ENCODE measurements around the gene GORASP1. TPM values are rescaled to one million over a fixed set of nuclear protein-coding genes. Genes with fewer than 3 reads are reported as not detected.

Gene GORASP1
- total RNA-seq, 1 experiment from 2014 or later = 38.5 TPM

GRCh38 chr3:39088456-39088855 is 19.0 kb downstream of the GORASP1 start:
- Histone ChIP-seq H2AFZ (ENCODE audit: low read length) (no peak overlapping the region), H3K4me1 (ENCODE audit: low read length) (peaks cover 21% of the 10 kb centered on the region), H3K9ac (ENCODE audit: low read length) (no peak overlapping the region), H3K9me2 (replicated peaks; ENCODE audit: insufficient read depth, low read length) (no peaks in the 10 kb centered on the region), H4K20me1 (ENCODE audit: insufficient read depth, low read depth, low read length) (no peaks in the 10 kb centered on the region), H3K36me3 (ENCODE audit: insufficient read depth, low read length) (peaks cover 31% of the 10 kb centered on the region), H3K9me3 (ENCODE audit: low read length) (no peaks in the 10 kb centered on the region), H3K27me3 (ENCODE audit: low read length) (no peaks in the 10 kb centered on the region), H3K27ac (ENCODE audit: low read length) (no peak overlapping the region), H3K79me2 (ENCODE audit: low read length) (no peaks in the 10 kb centered on the region), H3K4me3 (ENCODE audit: low read length) (no peak overlapping the region), H3K4me2 (ENCODE audit: low read depth, low read length, poor library complexity, severe bottlenecking) (no peak overlapping the region)
- DNase-seq = no peak

GRCh38 chr3:39086144-39086543 is 21.3 kb downstream of the GORASP1 start:
- Histone ChIP-seq H3K27me3 (ENCODE audit: low read length) (no peaks in the 10 kb centered on the region), H3K4me2 (ENCODE audit: low read depth, low read length, poor library complexity, severe bottlenecking) (peak overlapping the region; percentile 40), H3K9me2 (replicated peaks; ENCODE audit: insufficient read depth, low read length) (no peaks in the 10 kb centered on the region), H3K9me3 (ENCODE audit: low read length) (no peaks in the 10 kb centered on the region), H3K4me3 (ENCODE audit: low read length) (peak overlapping the region; percentile 16; the same call in 1 of the 2 replicates), H3K9ac (ENCODE audit: low read length) (peak overlapping the region; percentile 32), H3K79me2 (ENCODE audit: low read length) (no peaks in the 10 kb centered on the region), H4K20me1 (ENCODE audit: insufficient read depth, low read depth, low read length) (no peaks in the 10 kb centered on the region), H2AFZ (ENCODE audit: low read length) (no peak overlapping the region), H3K27ac (ENCODE audit: low read length) (peak overlapping the region; percentile 87), H3K36me3 (ENCODE audit: insufficient read depth, low read length) (peaks cover 20% of the 10 kb centered on the region), H3K4me1 (ENCODE audit: low read length) (peaks cover 21% of the 10 kb centered on the region)
- peak; percentile 87 for DNase-seq

GRCh38 chr3:39082666-39083313 is 24.6 kb downstream of the GORASP1 start:
- H3K36me3 ChIP-seq (ENCODE audit: insufficient read depth, low read length) = peaks cover 2% of the 10 kb centered on the region; the same call in 1 of the 2 replicates
- H4K20me1 ChIP-seq (ENCODE audit: insufficient read depth, low read depth, low read length) = no peaks in the 10 kb centered on the region
- no peak overlapping the region for H3K4me3 ChIP-seq (ENCODE audit: low read length)
- peaks cover 21% of the 10 kb centered on the region for H3K4me1 ChIP-seq (ENCODE audit: low read length)
- H2AFZ ChIP-seq (ENCODE audit: low read length) = no peak overlapping the region
- H3K9me2 ChIP-seq (replicated peaks; ENCODE audit: insufficient read depth, low read length) = no peaks in the 10 kb centered on the region
- no peak overlapping the region for H3K4me2 ChIP-seq (ENCODE audit: low read depth, low read length, poor library complexity, severe bottlenecking)
- H3K9ac ChIP-seq (ENCODE audit: low read length) = no peak overlapping the region
- no peaks in the 10 kb centered on the region for H3K9me3 ChIP-seq (ENCODE audit: low read length)
- no peak for DNase-seq
- no peaks in the 10 kb centered on the region for H3K27me3 ChIP-seq (ENCODE audit: low read length)
- no peak overlapping the region for H3K27ac ChIP-seq (ENCODE audit: low read length)
- no peaks in the 10 kb centered on the region for H3K79me2 ChIP-seq (ENCODE audit: low read length)

- Histone ChIP-seq H3K4me3 (ENCODE audit: low read length) (no peak overlapping the region), H3K36me3 (ENCODE audit: insufficient read depth, low read length) (peaks cover 20% of the 10 kb centered on the region)
Observed at GRCh38 chr3:39080026-39080425, 27.4 kb downstream of the GORASP1 start.

GRCh38 chr3:39079530-39079929 is 27.9 kb downstream of the GORASP1 start:
- Histone ChIP-seq H3K4me1 (ENCODE audit: low read length) (no peaks in the 10 kb centered on the region), H3K27me3 (ENCODE audit: low read length) (no peaks in the 10 kb centered on the region), H3K4me2 (ENCODE audit: low read depth, low read length, poor library complexity, severe bottlenecking) (no peak overlapping the region), H3K9me2 (replicated peaks; ENCODE audit: insufficient read depth, low read length) (no peaks in the 10 kb centered on the region), H3K79me2 (ENCODE audit: low read length) (no peaks in the 10 kb centered on the region), H3K9ac (ENCODE audit: low read length) (no peak overlapping the region), H3K4me3 (ENCODE audit: low read length) (no peak overlapping the region), H3K27ac (ENCODE audit: low read length) (no peak overlapping the region), H3K36me3 (ENCODE audit: insufficient read depth, low read length) (peaks cover 25% of the 10 kb centered on the region), H2AFZ (ENCODE audit: low read length) (no peak overlapping the region), H4K20me1 (ENCODE audit: insufficient read depth, low read depth, low read length) (no peaks in the 10 kb centered on the region), H3K9me3 (ENCODE audit: low read length) (no peaks in the 10 kb centered on the region)
- DNase-seq = no peak

More at GRCh38 chr3:39080026-39080425, 27.4 kb downstream of the GORASP1 start:
- peaks cover under 1% of the 10 kb centered on the region; the same call in 1 of the 2 replicates for H3K4me1 ChIP-seq (ENCODE audit: low read length)
- no peaks in the 10 kb centered on the region for H3K79me2 ChIP-seq (ENCODE audit: low read length)
- H3K27me3 ChIP-seq (ENCODE audit: low read length) = no peaks in the 10 kb centered on the region
- H4K20me1 ChIP-seq (ENCODE audit: insufficient read depth, low read depth, low read length) = no peaks in the 10 kb centered on the region
- H3K9me2 ChIP-seq (replicated peaks; ENCODE audit: insufficient read depth, low read length) = no peaks in the 10 kb centered on the region
- no peak for DNase-seq
- no peak overlapping the region for H3K27ac ChIP-seq (ENCODE audit: low read length)
- H3K9ac ChIP-seq (ENCODE audit: low read length) = no peak overlapping the region
- no peaks in the 10 kb centered on the region for H3K9me3 ChIP-seq (ENCODE audit: low read length)
- no peak overlapping the region for H2AFZ ChIP-seq (ENCODE audit: low read length)
- no peak overlapping the region for H3K4me2 ChIP-seq (ENCODE audit: low read depth, low read length, poor library complexity, severe bottlenecking)

GRCh38 chr3:39075910-39076309 is 31.5 kb downstream of the GORASP1 start:
- Histone ChIP-seq H3K27ac (ENCODE audit: low read length) (no peak overlapping the region), H3K4me1 (ENCODE audit: low read length) (no peaks in the 10 kb centered on the region), H3K9ac (ENCODE audit: low read length) (no peak overlapping the region), H3K27me3 (ENCODE audit: low read length) (no peaks in the 10 kb centered on the region), H4K20me1 (ENCODE audit: insufficient read depth, low read depth, low read length) (no peaks in the 10 kb centered on the region), H3K79me2 (ENCODE audit: low read length) (no peaks in the 10 kb centered on the region), H3K4me3 (ENCODE audit: low read length) (no peak overlapping the region), H2AFZ (ENCODE audit: low read length) (no peak overlapping the region), H3K9me2 (replicated peaks; ENCODE audit: insufficient read depth, low read length) (no peaks in the 10 kb centered on the region), H3K4me2 (ENCODE audit: low read depth, low read length, poor library complexity, severe bottlenecking) (no peak overlapping the region), H3K9me3 (ENCODE audit: low read length) (no peaks in the 10 kb centered on the region), H3K36me3 (ENCODE audit: insufficient read depth, low read length) (peaks cover 31% of the 10 kb centered on the region)
- DNase-seq = no peak

GRCh38 chr3:39068556-39068955 is 38.9 kb downstream of the GORASP1 start:
- H3K27me3 ChIP-seq (ENCODE audit: low read length) = no peaks in the 10 kb centered on the region
- DNase-seq = no peak
- no peak overlapping the region for H3K4me2 ChIP-seq (ENCODE audit: low read depth, low read length, poor library complexity, severe bottlenecking)
- H3K4me1 ChIP-seq (ENCODE audit: low read length) = peaks cover 16% of the 10 kb centered on the region
- no peaks in the 10 kb centered on the region for H3K9me3 ChIP-seq (ENCODE audit: low read length)
- no peaks in the 10 kb centered on the region for H3K9me2 ChIP-seq (replicated peaks; ENCODE audit: insufficient read depth, low read length)
- peaks cover 24% of the 10 kb centered on the region for H3K79me2 ChIP-seq (ENCODE audit: low read length)
- H4K20me1 ChIP-seq (ENCODE audit: insufficient read depth, low read depth, low read length) = no peaks in the 10 kb centered on the region
- H3K27ac ChIP-seq (ENCODE audit: low read length) = no peak overlapping the region
- H3K9ac ChIP-seq (ENCODE audit: low read length) = no peak overlapping the region
- H2AFZ ChIP-seq (ENCODE audit: low read length) = no peak overlapping the region
- H3K36me3 ChIP-seq (ENCODE audit: insufficient read depth, low read length) = peaks cover 28% of the 10 kb centered on the region; the same call in 1 of the 2 replicates
- no peak overlapping the region for H3K4me3 ChIP-seq (ENCODE audit: low read length)

- no peak overlapping the region for H2AFZ ChIP-seq (ENCODE audit: low read length)
- no peaks in the 10 kb centered on the region for H4K20me1 ChIP-seq (ENCODE audit: insufficient read depth, low read depth, low read length)
- peaks cover 36% of the 10 kb centered on the region for H3K79me2 ChIP-seq (ENCODE audit: low read length)
- no peak for DNase-seq
- H3K4me3 ChIP-seq (ENCODE audit: low read length) = no peak overlapping the region
- H3K36me3 ChIP-seq (ENCODE audit: insufficient read depth, low read length) = peaks cover 28% of the 10 kb centered on the region; the same call in 1 of the 2 replicates
- H3K27ac ChIP-seq (ENCODE audit: low read length) = no peak overlapping the region
- H3K9ac ChIP-seq (ENCODE audit: low read length) = no peak overlapping the region
- no peaks in the 10 kb centered on the region for H3K9me3 ChIP-seq (ENCODE audit: low read length)
- H3K4me1 ChIP-seq (ENCODE audit: low read length) = peaks cover 16% of the 10 kb centered on the region
- H3K27me3 ChIP-seq (ENCODE audit: low read length) = no peaks in the 10 kb centered on the region
- no peaks in the 10 kb centered on the region for H3K9me2 ChIP-seq (replicated peaks; ENCODE audit: insufficient read depth, low read length)
- H3K4me2 ChIP-seq (ENCODE audit: low read depth, low read length, poor library complexity, severe bottlenecking) = no peak overlapping the region
Observed at GRCh38 chr3:39067286-39067685, 40.1 kb downstream of the GORASP1 start.

Data from Karpas-422 (cell line).